ENCODE data around the gene HMX1.

Gene HMX1

GRCh38 chr4:8909548-8909947 is 37.9 kb upstream of the HMX1 start:
- DNase-seq = no peak

- DNase-seq = no peak
Measured at GRCh38 chr4:8908206-8908893, 36.7 kb upstream of the HMX1 start.

- no peak for DNase-seq
Measured at GRCh38 chr4:8907596-8908205, 36.1 kb upstream of the HMX1 start.

GRCh38 chr4:8906991-8907595 is 35.5 kb upstream of the HMX1 start:
- DNase-seq = no peak

- no peak for DNase-seq
Measured at GRCh38 chr4:8906668-8906970, 35.0 kb upstream of the HMX1 start.

DNA sequence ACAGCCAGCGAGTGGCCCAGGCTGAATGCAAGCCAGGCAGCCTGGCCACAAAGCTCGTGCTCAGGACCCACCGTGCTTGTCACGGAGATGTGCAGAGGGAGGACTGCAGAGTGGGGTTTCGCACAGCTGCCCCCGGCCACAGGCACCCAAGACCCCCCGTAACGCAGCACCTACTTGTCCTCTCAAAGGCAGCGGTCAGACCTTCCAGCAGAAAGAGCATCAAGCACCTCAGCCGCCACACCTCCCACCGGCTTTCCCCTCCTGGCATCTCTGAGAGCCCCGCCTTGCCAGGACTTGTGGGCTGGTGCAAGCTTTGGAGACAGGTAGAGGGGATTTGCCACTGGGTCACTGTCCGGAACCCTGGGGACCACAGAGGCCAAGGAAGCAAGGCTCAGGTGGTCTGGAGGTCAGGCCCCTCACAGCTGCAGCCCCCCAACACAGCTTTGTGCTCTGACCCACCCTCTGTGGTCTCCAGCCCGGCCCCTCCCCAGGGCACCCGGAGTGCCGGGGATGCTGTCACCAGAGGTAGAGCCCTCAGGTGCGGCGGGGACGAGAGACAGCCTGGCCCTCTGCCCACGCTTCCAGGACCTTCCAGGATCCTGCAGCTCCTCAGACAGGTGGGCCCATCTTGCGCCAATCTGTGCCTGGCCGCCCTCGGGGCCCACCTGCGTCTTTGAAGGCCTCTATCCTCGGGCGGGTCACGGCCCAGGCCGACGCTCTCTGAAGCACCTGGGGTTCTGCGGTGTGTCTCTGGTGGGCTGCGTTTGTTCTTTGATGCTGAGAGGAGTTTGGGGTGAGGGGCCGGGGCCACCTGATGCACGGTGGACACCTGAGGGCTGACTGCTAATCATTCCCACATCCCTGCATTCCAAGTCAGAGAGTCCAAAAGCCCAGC is 34.4 kb upstream of the HMX1 start:
- no peak for DNase-seq

- no peak for DNase-seq
Measured at GRCh38 chr4:8905226-8905772, 33.7 kb upstream of the HMX1 start.

DNA sequence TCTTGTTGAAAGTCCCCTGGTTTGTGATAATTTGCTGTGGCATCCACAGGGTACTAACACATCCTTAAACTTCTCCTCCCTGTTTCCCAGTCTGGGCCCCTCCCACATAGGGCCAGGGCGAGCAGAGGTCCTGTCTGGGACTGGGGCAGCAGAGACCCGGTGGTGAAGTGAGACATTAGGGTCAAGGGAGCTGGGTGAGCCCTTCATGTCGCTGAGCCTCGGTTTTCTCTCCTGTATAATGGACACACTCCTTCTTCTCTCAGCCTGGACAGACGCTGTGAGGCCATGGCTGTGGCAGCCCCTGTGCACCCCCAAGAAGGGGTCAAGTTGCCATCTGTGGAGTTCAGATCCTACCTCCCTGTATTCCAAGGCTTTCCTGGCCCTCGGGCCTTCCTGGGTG is 33.0 kb upstream of the HMX1 start:
- DNase-seq = no peak

- no peak for DNase-seq
Measured at GRCh38 chr4:8904041-8904501, 32.4 kb upstream of the HMX1 start.

- DNase-seq = no peak
Measured at GRCh38 chr4:8901335-8901734, 29.7 kb upstream of the HMX1 start.

DNA sequence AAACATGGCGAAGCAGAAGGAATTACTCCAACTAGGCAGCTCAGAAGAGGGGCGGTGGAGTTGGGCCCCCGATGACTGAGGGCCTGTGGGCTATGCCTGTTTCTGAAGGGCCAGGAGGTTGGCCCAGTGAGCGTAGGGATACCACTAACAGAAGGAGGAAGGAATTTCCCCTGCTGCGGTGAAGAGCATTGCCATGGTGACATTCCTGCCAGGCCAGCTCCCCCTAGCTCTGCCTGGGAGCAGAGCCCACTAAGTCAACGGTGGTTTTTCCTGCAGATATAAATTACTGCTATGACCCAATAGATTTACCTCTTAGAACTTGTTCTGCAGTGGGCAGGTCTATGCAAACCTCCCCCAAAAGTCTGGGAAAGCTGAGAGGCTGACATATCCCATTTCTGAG is 28.9 kb upstream of the HMX1 start:
- DNase-seq = no peak

DNA sequence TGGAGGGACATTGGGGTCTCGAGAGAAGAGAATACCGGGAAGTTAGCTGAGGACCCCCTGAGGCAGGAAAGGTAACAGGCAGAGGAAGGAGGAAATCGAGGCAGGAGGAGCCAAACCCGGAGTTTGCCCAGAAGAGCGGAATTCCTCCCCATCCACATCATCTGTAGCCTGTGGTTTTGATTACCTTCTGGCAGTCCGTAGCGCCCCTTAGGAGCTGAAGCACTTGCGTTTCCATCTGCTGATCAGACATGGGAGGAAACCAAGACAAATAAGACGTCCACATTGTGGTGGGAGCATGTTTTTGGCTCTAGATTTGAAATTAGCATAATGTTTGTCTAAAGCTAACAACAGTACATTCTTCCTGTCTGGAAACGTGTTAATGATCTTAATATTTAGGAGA is 26.8 kb upstream of the HMX1 start:
- DNase-seq = no peak

DNA sequence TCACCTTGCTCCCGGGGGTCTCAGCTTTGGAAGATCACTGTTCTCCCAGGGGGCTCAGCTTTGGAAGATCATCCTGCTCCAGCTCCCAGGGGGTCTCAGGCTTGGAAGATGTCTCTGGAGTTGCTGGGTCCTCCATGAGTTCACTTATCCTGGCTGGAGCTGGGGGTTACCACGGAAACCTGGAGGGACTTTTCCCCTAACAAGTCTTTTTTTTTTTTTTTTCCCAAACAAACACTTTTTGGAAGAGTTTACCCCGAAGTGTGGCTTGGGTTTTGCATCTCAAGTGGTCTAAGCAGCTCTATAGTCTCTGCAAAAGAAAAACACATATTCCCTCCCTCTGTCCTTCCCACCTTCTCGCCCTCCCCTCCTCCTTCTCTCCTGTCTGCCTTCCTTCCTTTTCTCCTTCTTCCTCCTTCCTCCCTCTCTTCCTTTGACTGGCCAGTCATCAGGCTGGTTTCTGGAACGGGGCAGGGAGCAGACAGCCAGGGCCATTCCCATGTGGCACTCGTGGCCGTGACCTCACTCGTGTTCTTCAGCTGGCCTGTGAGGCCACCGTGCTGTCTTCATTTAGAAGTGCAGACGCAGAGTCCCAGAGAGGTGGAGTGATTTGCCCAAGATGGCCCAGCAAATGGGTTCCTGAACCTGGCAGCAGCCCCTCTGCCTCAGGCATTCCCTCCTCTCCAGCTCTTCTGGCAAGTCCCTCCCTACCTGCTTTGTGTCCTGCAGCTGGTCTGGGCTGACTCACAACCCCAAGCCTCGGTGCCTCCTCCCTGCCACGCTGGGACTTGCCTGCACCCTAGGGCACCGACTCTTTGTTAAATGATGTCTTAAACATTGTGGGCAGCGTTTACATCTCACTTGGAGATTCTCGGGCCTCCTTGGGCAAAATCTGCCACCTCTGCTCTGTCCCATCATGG is 25.9 kb upstream of the HMX1 start:
- no peak for DNase-seq

- DNase-seq = no peak
Measured at GRCh38 chr4:8896506-8896905, 24.9 kb upstream of the HMX1 start.

DNA sequence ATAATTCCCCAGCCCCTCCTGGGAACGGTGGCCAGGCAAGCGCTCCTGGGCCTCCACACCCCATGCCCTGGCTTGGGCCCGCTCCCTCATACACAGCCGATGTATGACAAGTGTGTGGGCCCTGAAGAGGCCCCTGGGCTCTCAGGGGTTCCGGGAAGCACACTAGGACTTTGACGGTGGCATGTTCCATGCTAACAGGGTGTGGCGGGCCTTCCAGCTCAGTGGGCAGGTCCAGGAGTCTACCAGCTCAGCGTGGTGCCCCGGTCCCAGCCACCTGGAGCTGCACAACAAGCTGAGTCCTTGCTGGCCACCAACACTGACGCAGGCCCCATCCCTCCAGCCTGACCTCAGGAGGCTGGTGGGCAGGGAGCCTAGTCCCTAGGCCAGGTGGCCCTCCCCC is 24.4 kb upstream of the HMX1 start:
- DNase-seq = no peak

GRCh38 chr4:8895295-8895694 is 23.7 kb upstream of the HMX1 start:
- DNase-seq = no peak

DNA sequence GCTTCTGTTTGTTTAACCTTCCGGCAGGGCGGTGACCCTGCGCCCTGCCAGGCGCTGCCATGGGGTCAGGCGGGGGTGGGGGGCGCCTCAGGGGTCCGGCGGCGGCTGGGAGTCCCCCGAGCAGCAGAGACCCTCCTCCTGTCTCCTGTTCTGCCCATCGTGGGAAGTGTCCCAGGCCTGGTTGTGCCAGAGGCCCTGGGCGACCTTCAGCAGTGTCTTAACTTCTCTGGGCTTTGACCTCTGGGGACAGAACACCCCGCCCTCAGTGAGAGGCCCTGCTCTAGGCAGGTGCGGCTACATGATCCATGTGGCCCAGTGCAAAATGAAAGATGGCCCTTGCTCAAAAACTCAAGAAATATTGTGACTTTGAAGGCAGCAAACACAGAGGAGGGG is 22.8 kb upstream of the HMX1 start:
- DNase-seq = no peak

DNA sequence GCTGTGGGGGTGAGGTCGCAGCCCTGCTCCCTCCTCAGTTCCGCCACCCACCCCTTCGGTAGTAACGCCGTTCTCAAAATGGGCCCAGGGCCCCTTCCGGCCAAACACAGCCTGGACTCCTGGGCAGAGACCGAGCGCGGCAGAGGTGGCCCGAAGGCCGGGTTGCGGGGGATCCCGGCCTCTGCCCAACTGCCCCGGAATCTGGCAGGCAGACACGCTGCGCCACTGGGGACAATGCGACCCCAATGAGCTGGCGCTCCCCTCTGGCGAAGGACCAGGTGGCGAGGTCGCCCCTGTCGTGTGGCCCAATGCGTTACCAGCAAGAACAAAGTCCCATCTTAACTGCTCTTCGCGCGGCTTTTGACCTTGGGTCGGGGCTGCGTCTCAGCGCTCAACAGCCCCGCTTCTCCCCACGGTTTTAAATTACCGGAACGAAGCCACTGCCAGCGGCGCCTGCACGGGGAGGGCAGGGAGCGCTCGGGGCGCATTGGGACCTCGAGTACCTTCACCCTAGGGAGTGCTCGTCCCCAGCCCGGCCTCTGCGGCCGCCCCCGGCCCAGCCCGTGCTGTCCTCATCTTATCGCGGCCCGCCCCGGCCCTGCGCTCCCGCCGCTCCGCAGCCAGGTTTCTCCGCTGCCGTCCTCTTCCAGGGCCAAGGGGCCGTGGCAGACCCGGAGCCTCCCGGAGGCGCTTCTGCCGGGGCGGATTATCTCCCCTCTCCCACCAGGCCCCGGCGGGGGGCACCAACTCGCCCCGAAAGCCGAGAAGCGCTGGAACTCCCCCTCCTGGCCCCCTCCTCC is 22.2 kb upstream of the HMX1 start:
- DNase-seq = no peak

GRCh38 chr4:8893227-8893623 is 21.6 kb upstream of the HMX1 start:
- no peak for DNase-seq

DNA sequence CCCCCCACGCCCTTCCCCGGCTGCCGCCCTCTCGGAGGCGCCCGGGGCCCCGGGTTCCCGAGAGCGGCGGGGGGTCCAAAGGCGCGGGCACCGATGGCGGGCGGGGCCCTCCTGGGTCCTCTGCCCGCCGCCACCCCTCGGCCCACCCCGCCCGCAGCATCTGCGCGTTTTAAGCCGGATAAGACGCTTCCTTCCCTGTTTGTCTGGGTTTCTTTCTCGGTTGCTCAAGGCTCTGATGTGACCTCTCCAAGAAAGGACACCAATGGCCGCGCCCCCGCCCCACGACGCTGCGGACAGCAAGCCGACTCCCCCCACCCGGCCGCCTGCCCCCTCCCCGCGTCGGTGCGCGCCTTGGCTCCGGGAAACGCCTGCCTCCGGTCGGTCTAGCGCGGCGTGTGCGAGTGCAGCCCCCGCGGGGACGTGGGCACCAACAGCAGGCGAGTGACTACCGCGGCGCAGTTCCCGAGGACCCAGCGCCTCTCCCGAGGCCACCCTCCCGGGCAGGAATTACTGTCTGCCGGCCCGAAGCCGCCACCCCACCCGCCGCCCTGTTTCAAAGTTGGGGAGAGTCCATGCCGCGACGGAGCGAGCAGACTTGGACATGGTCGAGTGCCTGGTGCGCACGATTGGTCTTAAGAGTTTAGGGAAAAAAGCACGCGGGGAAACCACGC is 21.1 kb upstream of the HMX1 start:
- DNase-seq = no peak

Data from T1000 (cell line).